HCT116 (cell line): ENCODE results near the gene TAGLN2. TPM values are rescaled to one million over a fixed set of nuclear protein-coding genes. Genes with fewer than 3 reads are reported as not detected.

Source experiments
- ATAC-seq: fragments of 200-7000 bp; cut with Tn5 transposase; 2 replicates; pipeline ENCODE4 v1.9.1; 2020; ENCODE audit warnings: mild to moderate bottlenecking, moderate library complexity
- BruUV-seq: library from RNA; stranded (reverse); fragments of 400-500 nt; replicated peaks from 2 replicates; lab custom pipeline; 2021; lab: Mats Ljungman, UMichigan
- CTCF ChIA-PET: fragments of 300-600 bp; sonication (Branson Sonifier 250); formaldehyde crosslinking; loops from one replicate; lab custom pipeline; 2021; ENCODE audit warnings: antibody characterized with exemption; lab: Charles Lee
- POLR2A ChIA-PET: fragments of 300-600, 350-600 bp; sonication (Branson Sonifier 250); formaldehyde crosslinking; loops from one replicate; lab custom pipeline; 2021; ENCODE audit warnings: antibody characterized with exemption; lab: Charles Lee
- RAD21 ChIA-PET, 2 experiments: fragments of 300-600 bp; sonication (Branson Sonifier 250); formaldehyde crosslinking; loops; one replicate each; lab custom pipeline; 2023; ENCODE audit warnings: low total read pairs in 2 of 2; ENCODE audit not compliant: uncharacterized antibody in 2 of 2, unreplicated experiment in 2 of 2, low non-redundant PET in 1 of 2; lab: Charles Lee
- DNase-seq: peaks from one replicate; pipeline ENCODE4 v3.0.0-alpha.2; 2010; ENCODE audit warnings: low read depth, low spot score
- H2AFZ ChIP-seq: fragments of 200-600 bp; shearing (Covaris generic), sonication (generic); 2 replicates; pipeline ENCODE4 v1.6.1; 2017; ENCODE audit warnings: low read depth, mixed run types, mixed read lengths, antibody characterized with exemption, low read length; ENCODE audit not compliant: poor library complexity, severe bottlenecking
- H3K27ac ChIP-seq: 2 replicates; pipeline ENCODE4 v1.5.1; 2012; ENCODE audit warnings: low read depth, low read length
- H3K27me3 ChIP-seq: fragments of 200-600 bp; sonication (generic); 2 replicates; pipeline ENCODE4 v1.6.1; 2016; ENCODE audit warnings: mixed run types, low read length, mixed read lengths; ENCODE audit not compliant: insufficient read depth
- H3K36me3 ChIP-seq, 2 experiments: fragments of 200-500 bp in 1 of 2; fragments of 200-600 bp in 1 of 2; sonication (Bioruptor generic) in 1 of 2; sonication (generic) in 1 of 2; 2 replicates each; pipeline versions ENCODE4 v1.5.1 to v1.6.1; 2014 to 2016; ENCODE audit warnings: low read length in 2 of 2, inconsistent platforms in 1 of 2, mixed read lengths in 1 of 2, mixed run types in 1 of 2; ENCODE audit not compliant: insufficient read depth in 2 of 2, control insufficient read depth in 1 of 2
- H3K4me1 ChIP-seq, 2 experiments: fragments of 200-600 bp in 1 of 2; sonication (generic) in 1 of 2; 2 replicates each; pipeline versions ENCODE4 v1.5.1 to v1.6.1; 2012 to 2017; ENCODE audit warnings: low read length in 2 of 2, inconsistent platforms in 1 of 2, mild to moderate bottlenecking in 1 of 2, mixed read lengths in 1 of 2, mixed run types in 1 of 2, moderate library complexity in 1 of 2; ENCODE audit not compliant: insufficient read depth in 2 of 2, control insufficient read depth in 1 of 2
- H3K4me2 ChIP-seq: fragments of 200-600 bp; sonication (generic); 2 replicates; pipeline ENCODE4 v1.6.1; 2017; ENCODE audit warnings: mixed run types, low read length, mixed read lengths
- H3K4me3 ChIP-seq, 2 experiments: fragments of 200-600 bp in 1 of 2; sonication (generic) in 1 of 2; replicated peaks in 1 of 2; 2 replicates each; pipeline ENCODE4 v1.5.1; 2011 to 2016; ENCODE audit warnings: low read length in 2 of 2, control low read depth in 1 of 2, low read depth in 1 of 2, mild to moderate bottlenecking in 1 of 2, mixed read lengths in 1 of 2, mixed run types in 1 of 2
- H3K79me2 ChIP-seq: fragments of 200-600 bp; sonication (generic); 2 replicates; pipeline ENCODE4 v1.6.1; 2017; ENCODE audit warnings: mild to moderate bottlenecking, mixed run types, low read length, moderate library complexity, mixed read lengths; ENCODE audit not compliant: insufficient read depth
- H3K9ac ChIP-seq: fragments of 200-600 bp; sonication (generic); 2 replicates; pipeline ENCODE4 v1.6.1; 2016; ENCODE audit warnings: low read length, mixed read lengths
- H3K9me2 ChIP-seq: fragments of 200-600 bp; sonication (generic), shearing (Covaris generic); 2 replicates; pipeline ENCODE4 v1.6.1; 2017; ENCODE audit warnings: mixed run types, mild to moderate bottlenecking, moderate library complexity; ENCODE audit not compliant: insufficient read depth
- H3K9me3 ChIP-seq, 2 experiments: fragments of 200-500 bp in 1 of 2; fragments of 200-600 bp in 1 of 2; sonication (Bioruptor generic) in 1 of 2; sonication (generic) in 1 of 2; 2 replicates each; pipeline ENCODE4 v1.6.1; 2014 to 2017; ENCODE audit warnings: low read length in 2 of 2, mixed read lengths in 2 of 2, inconsistent platforms in 1 of 2, low read depth in 1 of 2, mild to moderate bottlenecking in 1 of 2, mixed run types in 1 of 2, moderate library complexity in 1 of 2; ENCODE audit not compliant: control insufficient read depth in 1 of 2, insufficient read depth in 1 of 2
- H4K20me1 ChIP-seq: fragments of 200-600 bp; sonication (generic), shearing (Covaris generic); 2 replicates; pipeline ENCODE4 v1.6.1; 2017; ENCODE audit warnings: mixed run types, mild to moderate bottlenecking, moderate library complexity; ENCODE audit not compliant: insufficient read depth
- CBX3 ChIP-seq: IDR thresholded peaks from 2 replicates; pipeline ENCODE4 v1.6.1; 2012; ENCODE audit warnings: low read depth
- CEBPB ChIP-seq: IDR thresholded peaks from 2 replicates; pipeline ENCODE4 v1.6.1; 2012; ENCODE audit warnings: low read depth
- EZH2 ChIP-seq: fragments of 200-600 bp; sonication (generic); IDR thresholded peaks from 2 replicates; pipeline ENCODE4 v1.6.1; 2017; ENCODE audit warnings: antibody characterized with exemption, mixed run types
- EZH2phosphoT487 ChIP-seq: fragments of 200-600 bp; IDR thresholded peaks from 2 replicates; pipeline ENCODE4 v1.6.1; 2018; ENCODE audit warnings: antibody characterized with exemption, borderline replicate concordance
- FOSL1 ChIP-seq: IDR thresholded peaks from 2 replicates; pipeline ENCODE4 v1.6.1; 2012; ENCODE audit warnings: low read depth
- JUND ChIP-seq: IDR thresholded peaks from 2 replicates; pipeline ENCODE4 v1.6.1; 2012
- MAX ChIP-seq: IDR thresholded peaks from 2 replicates; pipeline ENCODE4 v1.6.1; 2012
- POLR2A ChIP-seq: IDR thresholded peaks from 2 replicates; pipeline ENCODE4 v1.7.0; 2011; ENCODE audit warnings: borderline replicate concordance; ENCODE audit not compliant: insufficient read depth, insufficient read length; ENCODE audit errors: extremely low read depth
- POLR2AphosphoS5 ChIP-seq: IDR thresholded peaks from 2 replicates; pipeline ENCODE4 v1.6.1; 2011; ENCODE audit warnings: mild to moderate bottlenecking, low read depth, low read length, moderate library complexity
- RAD21 ChIP-seq: IDR thresholded peaks from 2 replicates; pipeline ENCODE4 v1.6.1; 2012; ENCODE audit warnings: low read depth, mild to moderate bottlenecking
- SIN3A ChIP-seq: IDR thresholded peaks from 2 replicates; pipeline ENCODE4 v1.6.1; 2012; ENCODE audit warnings: low read depth
- SRF ChIP-seq: IDR thresholded peaks from 2 replicates; pipeline ENCODE4 v1.6.1; 2012; ENCODE audit warnings: low read depth
- TCF7L2 ChIP-seq: IDR thresholded peaks from 2 replicates; pipeline ENCODE4 v1.7.0; 2011; ENCODE audit warnings: borderline replicate concordance, inconsistent platforms; ENCODE audit not compliant: insufficient read depth, insufficient read length; ENCODE audit errors: extremely low read depth
- YY1 ChIP-seq: IDR thresholded peaks from 2 replicates; pipeline ENCODE4 v1.6.1; 2011; ENCODE audit warnings: low read length, low read depth, moderate library complexity, mild to moderate bottlenecking; ENCODE audit not compliant: insufficient replicate concordance; ENCODE audit errors: extremely low read depth
- ZFX ChIP-seq: fragments of 450-650 bp; IDR thresholded peaks from 2 replicates; pipeline ENCODE4 v1.6.1; 2017
- intact Hi-C: fragments of 100-400 bp; cut with micrococcal nuclease; formaldehyde crosslinking; loops from 2 replicates; pipeline ENCODE4 v1.10.0; 2022
- total RNA-seq: library from RNA; stranded (reverse); gene quantifications from one replicate; pipeline ENCODE4 v1.2.1, GENCODE V29; 2021; ENCODE audit not compliant: unreplicated experiment
- TF ChIP-seq, protein P1 (sequence below): IDR thresholded peaks from 2 replicates; pipeline ENCODE4 v1.6.1; 2012; ENCODE audit warnings: low read depth
- TF ChIP-seq, protein P2 (sequence below): IDR thresholded peaks from 2 replicates; pipeline ENCODE4 v1.6.1; 2011; ENCODE audit warnings: mild to moderate bottlenecking, low read length, moderate library complexity; ENCODE audit not compliant: insufficient replicate concordance; ENCODE audit errors: extremely low read depth
- TF ChIP-seq, protein P3 (sequence below), 3 experiments: fragments of 200-600 bp in 1 of 3; sonication (generic) in 1 of 3; IDR thresholded peaks in 2 of 3; conservative IDR thresholded peaks in 1 of 3; 2 replicates each; pipeline ENCODE4 v1.5.1; 2012 to 2017; ENCODE audit warnings: low read depth in 2 of 3, low read length in 2 of 3, antibody characterized with exemption in 1 of 3, borderline replicate concordance in 1 of 3, control low read depth in 1 of 3, mild to moderate bottlenecking in 1 of 3, mixed read lengths in 1 of 3, mixed run types in 1 of 3, moderate library complexity in 1 of 3; ENCODE audit not compliant: insufficient read depth in 1 of 3

The TAGLN2 gene
- total RNA-seq, 1 experiment from 2014 or later = 127 TPM

DNA sequence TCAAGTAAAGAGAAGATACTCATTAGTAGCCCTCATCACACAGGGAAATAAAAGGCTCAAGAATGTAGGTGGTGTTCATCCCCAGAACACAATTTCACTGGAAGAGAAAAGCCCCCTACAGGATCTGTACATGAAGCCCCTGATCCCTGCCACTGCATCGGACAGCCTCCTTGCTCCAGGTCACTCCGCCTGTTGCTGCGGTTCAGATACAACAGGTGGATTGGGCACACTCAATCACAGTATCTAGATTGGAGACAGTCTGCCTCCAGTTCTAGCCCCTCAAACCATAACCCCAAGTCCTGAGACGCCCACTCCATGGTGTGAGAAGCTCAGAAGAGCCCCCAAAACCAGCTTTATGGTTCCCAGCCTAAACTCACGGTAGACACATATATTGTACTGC, 27.6 kb upstream of the TAGLN2 start:
- Histone ChIP-seq H4K20me1 (no peaks in the 10 kb centered on the region), H3K9me2 (no peaks in the 10 kb centered on the region), H3K36me3 (no peaks in the 10 kb centered on the region), H3K79me2 (no peaks in the 10 kb centered on the region), H2AFZ (no peak overlapping the region), H3K4me3 (no peak overlapping the region), H3K4me1 (no peaks in the 10 kb centered on the region), H3K9ac (no peak overlapping the region), H3K27ac (no peak overlapping the region), H3K9me3 (no peaks in the 10 kb centered on the region), H3K4me2 (no peak overlapping the region), H3K27me3 (peaks cover 10% of the 10 kb centered on the region)
- no peak for ATAC-seq
- RAD21 ChIA-PET = no interaction called here
- intact Hi-C loops = no loop called here
- CTCF ChIA-PET = interaction anchor here (2.9 kb wide), 1 partner anchor 54 kb away, joined by 11 read pairs; no protein-coding TSS in a partner anchor
- POLR2A ChIA-PET = no interaction called here
- no TSS peak for BruUV-seq
- TF ChIP-seq, protein P1, sequence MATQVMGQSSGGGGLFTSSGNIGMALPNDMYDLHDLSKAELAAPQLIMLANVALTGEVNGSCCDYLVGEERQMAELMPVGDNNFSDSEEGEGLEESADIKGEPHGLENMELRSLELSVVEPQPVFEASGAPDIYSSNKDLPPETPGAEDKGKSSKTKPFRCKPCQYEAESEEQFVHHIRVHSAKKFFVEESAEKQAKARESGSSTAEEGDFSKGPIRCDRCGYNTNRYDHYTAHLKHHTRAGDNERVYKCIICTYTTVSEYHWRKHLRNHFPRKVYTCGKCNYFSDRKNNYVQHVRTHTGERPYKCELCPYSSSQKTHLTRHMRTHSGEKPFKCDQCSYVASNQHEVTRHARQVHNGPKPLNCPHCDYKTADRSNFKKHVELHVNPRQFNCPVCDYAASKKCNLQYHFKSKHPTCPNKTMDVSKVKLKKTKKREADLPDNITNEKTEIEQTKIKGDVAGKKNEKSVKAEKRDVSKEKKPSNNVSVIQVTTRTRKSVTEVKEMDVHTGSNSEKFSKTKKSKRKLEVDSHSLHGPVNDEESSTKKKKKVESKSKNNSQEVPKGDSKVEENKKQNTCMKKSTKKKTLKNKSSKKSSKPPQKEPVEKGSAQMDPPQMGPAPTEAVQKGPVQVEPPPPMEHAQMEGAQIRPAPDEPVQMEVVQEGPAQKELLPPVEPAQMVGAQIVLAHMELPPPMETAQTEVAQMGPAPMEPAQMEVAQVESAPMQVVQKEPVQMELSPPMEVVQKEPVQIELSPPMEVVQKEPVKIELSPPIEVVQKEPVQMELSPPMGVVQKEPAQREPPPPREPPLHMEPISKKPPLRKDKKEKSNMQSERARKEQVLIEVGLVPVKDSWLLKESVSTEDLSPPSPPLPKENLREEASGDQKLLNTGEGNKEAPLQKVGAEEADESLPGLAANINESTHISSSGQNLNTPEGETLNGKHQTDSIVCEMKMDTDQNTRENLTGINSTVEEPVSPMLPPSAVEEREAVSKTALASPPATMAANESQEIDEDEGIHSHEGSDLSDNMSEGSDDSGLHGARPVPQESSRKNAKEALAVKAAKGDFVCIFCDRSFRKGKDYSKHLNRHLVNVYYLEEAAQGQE = no peak
- TF ChIP-seq TCF7L2 (no peak), SRF (no peak), MAX (no peak), POLR2AphosphoS5 (no peak), EZH2phosphoT487 (no peak), YY1 (no peak), JUND (no peak), FOSL1 (no peak), CBX3 (no peak), RAD21 (no peak), ZFX (no peak), CEBPB (no peak), EZH2 (no peak), SIN3A (no peak), POLR2A (no peak)
- TF ChIP-seq, protein P2, sequence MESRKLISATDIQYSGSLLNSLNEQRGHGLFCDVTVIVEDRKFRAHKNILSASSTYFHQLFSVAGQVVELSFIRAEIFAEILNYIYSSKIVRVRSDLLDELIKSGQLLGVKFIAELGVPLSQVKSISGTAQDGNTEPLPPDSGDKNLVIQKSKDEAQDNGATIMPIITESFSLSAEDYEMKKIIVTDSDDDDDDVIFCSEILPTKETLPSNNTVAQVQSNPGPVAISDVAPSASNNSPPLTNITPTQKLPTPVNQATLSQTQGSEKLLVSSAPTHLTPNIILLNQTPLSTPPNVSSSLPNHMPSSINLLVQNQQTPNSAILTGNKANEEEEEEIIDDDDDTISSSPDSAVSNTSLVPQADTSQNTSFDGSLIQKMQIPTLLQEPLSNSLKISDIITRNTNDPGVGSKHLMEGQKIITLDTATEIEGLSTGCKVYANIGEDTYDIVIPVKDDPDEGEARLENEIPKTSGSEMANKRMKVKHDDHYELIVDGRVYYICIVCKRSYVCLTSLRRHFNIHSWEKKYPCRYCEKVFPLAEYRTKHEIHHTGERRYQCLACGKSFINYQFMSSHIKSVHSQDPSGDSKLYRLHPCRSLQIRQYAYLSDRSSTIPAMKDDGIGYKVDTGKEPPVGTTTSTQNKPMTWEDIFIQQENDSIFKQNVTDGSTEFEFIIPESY = no peak
- TF ChIP-seq, protein P3, sequence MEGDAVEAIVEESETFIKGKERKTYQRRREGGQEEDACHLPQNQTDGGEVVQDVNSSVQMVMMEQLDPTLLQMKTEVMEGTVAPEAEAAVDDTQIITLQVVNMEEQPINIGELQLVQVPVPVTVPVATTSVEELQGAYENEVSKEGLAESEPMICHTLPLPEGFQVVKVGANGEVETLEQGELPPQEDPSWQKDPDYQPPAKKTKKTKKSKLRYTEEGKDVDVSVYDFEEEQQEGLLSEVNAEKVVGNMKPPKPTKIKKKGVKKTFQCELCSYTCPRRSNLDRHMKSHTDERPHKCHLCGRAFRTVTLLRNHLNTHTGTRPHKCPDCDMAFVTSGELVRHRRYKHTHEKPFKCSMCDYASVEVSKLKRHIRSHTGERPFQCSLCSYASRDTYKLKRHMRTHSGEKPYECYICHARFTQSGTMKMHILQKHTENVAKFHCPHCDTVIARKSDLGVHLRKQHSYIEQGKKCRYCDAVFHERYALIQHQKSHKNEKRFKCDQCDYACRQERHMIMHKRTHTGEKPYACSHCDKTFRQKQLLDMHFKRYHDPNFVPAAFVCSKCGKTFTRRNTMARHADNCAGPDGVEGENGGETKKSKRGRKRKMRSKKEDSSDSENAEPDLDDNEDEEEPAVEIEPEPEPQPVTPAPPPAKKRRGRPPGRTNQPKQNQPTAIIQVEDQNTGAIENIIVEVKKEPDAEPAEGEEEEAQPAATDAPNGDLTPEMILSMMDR (IDR thresholded peaks at IDR 0.05 in 2 of 3, conservative IDR thresholded peaks at IDR 0.05 in 1 of 3; ENCODE audit: borderline replicate concordance in 1 of 3, insufficient read depth in 1 of 3, low read depth in 2 of 3, low read length in 2 of 3) = no peak
- no peak for DNase-seq
